Activated naive CD8-positive, alpha-beta T cell treated with anti-CD3 and anti-CD28 coated beads, Interleukin-2, amount 10 ng/mL, durations not matched to agents 7 days and 5 days (primary cell): ENCODE measurements around the gene CFAP44. TPM values are rescaled to one million over a fixed set of nuclear protein-coding genes. Genes with fewer than 3 reads are reported as not detected.
A peak's percentile ranks its signal among the peaks of the same experiment; 100 is the strongest.
"Not testable (repeated sequence)": the region's sequence is repeated elsewhere in the genome, so short reads cannot be mapped to it uniquely, and the experiment has no call there.

ENCODE experiments used
- ATAC-seq: fragments of 150-1000 bp; cut with Tn5 transposase; one replicate; pipeline ENCODE4 v1.10.0; 2021; ENCODE audit warnings: low read depth, moderate library complexity
- POLR2A ChIA-PET: fragments of 350-600 bp; sonication (Branson Sonifier 250); formaldehyde crosslinking; loops from one replicate; lab custom pipeline; 2021; ENCODE audit warnings: antibody characterized with exemption; lab: Charles Lee
- DNase-seq: peaks from one replicate; pipeline ENCODE4 v3.0.0; 2021
- H3K27ac Mint-ChIP-seq: one replicate; pipeline ENCODE4 v1.8.0; 2022; ENCODE audit warnings: mild to moderate bottlenecking, mixed read lengths
- H3K27me3 Mint-ChIP-seq: one replicate; pipeline ENCODE4 v1.8.0; 2022; ENCODE audit warnings: mild to moderate bottlenecking, moderate library complexity, mixed read lengths
- H3K36me3 Mint-ChIP-seq: one replicate; pipeline ENCODE4 v1.8.0; 2021; ENCODE audit warnings: mild to moderate bottlenecking, mixed read lengths
- H3K4me1 Mint-ChIP-seq: one replicate; pipeline ENCODE4 v1.8.0; 2021; ENCODE audit warnings: mixed read lengths
- H3K4me3 Mint-ChIP-seq: one replicate; pipeline ENCODE4 v1.8.0; 2022; ENCODE audit warnings: mild to moderate bottlenecking, moderate library complexity, mixed read lengths
- H3K9me3 Mint-ChIP-seq: one replicate; pipeline ENCODE4 v1.8.0; 2021; ENCODE audit warnings: mixed read lengths
- total RNA-seq, 2 experiments: library from RNA; stranded (reverse); gene quantifications; one replicate each; pipeline ENCODE4 v1.2.3, GENCODE V29; 2021

Gene CFAP44, protein sequence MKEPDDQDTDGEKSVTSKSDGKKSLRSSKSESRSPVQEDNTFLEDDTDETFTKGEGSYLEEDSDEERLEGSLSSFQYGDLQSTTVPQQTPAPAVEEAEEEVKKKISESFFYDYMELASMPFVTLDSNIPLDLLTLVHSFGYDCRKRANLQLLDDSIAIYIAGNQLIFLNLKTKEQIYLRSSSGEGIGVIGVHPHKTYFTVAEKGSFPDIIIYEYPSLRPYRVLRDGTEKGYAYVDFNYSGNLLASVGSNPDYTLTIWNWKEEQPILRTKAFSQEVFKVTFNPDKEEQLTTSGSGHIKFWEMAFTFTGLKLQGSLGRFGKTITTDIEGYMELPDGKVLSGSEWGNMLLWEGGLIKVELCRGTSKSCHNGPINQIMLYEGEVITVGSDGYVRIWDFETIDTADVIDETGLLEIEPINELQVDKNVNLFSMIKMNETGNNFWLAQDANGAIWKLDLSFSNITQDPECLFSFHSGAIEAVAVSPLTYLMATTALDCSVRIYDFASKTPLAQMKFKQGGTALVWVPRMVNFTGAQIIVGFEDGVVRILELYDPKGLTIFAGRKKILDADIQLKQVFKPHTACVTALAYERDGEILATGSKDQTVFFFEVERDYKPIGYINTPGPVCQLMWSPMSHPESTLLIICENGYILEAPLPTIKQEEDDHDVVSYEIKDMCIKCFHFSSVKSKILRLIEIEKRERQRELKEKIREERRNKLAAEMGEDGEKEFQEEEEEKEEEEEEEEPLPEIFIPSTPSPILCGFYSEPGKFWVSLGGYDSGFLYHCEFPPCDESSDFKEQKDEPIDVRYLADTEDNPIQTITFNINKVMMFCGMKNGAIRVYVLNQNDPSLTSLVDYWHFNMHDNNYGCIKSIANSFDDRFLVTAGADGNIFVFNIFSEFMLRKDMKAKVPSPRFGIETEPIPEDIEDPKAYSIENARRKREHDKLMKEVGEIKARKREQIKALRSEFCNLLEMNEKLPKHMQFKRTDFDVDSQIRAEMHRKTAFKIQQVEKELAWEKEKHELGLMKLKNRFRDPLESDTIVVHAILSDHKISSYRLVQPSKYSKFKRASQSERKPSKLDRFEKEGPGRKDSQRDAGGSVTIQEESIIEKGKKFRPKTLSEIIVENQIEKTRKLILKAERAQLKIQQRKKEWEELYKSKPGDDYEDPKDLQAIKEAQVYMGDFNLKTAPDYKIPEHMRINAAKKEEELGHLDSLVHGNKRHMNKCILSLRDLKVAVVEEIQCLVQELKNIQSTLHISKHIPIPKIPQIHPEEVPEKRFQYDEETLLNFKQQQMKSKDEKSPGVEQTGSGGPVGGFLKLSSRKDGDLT (N-terminal part only)
- 10 to 100 TPM in 1 of 2 experiments, 1 to 10 TPM in 1; 9.3 to 10.7 TPM for total RNA-seq

DNA sequence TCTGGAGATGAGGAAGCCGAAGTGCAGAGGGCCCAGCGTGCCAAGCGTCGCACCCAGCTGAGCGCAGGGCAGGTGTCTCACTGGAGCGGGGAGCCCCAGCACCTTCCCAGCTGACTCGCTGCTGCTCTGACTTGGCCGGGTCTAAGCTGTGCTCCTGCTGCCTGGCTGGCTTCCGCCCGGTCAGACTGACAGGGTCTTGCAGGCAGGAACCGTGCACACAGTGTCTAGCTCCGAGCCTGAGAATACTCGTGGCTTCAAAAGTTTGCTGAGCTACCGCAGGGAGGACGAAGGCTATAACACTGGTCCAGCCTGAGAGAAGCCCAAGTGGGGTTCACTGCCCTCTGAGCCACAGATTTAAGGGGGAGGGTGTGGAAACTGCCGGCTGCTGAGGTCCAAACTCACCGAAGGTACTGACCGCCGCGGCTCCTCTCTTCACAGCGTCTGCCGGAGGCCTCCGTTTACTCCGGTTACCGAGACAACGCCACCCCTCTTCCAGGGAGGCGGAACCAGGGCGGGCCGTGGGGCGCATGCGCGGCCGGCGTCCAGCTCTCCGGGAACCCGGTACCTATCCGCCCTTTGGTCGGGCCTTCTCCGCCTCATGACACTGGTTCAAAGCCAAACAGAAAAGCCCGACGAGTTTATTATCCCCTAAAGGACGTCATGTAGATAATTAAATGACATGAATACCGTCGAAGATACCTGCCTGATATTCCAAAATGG, at the start of gene CFAP44:
CFAP44 (minus strand) TSS at position 443 of the 720 bp plus-strand sequence. CDS start 7,829 bp downstream, outside the sequence.
- Mint-ChIP-seq H3K4me3 (peak within 1 kb of the TSS; percentile 53), H3K36me3 (peaks cover 10% of the 10 kb centered on the region), H3K27me3 (no peaks in the 10 kb centered on the region), H3K9me3 (no peaks in the 10 kb centered on the region), H3K27ac (peak within 1 kb of the TSS; percentile 10), H3K4me1 (no peaks in the 10 kb centered on the region)
- DNase-seq (peak; percentile 73), ATAC-seq (peak; percentile 90)
- POLR2A ChIA-PET, result no interaction called here

DNA sequence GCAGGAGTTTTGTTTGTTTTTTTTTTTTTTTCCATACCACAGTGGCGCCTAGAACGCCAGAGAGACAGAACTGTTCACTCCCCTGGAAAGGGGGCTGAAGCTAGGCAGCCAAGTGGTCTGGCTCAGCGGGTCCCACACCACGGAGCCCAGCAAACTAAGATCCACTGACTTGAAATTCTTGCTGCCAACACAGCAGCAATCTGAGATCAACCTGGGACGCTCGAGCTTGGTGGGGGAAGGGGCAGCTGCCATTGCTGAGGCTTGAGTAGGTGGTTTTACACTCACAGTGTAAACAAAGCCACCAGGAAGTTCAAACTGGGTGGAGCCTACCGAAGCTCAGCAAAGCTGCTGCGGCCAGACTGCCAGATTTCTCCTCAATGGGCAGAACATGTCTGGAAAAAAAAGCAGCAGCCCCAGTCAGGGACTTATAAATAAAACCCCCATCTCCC, 43.9 kb upstream of the CFAP44 start:
- H3K27ac Mint-ChIP-seq, result no peak overlapping the region
- POLR2A ChIA-PET, result no interaction called here
- H3K4me1 Mint-ChIP-seq, result peaks cover 2% of the 10 kb centered on the region
- no peaks in the 10 kb centered on the region for H3K9me3 Mint-ChIP-seq
- DNase-seq (peak; percentile 28), ATAC-seq (no peak)
- H3K36me3 Mint-ChIP-seq, result peaks cover 24% of the 10 kb centered on the region
- no peaks in the 10 kb centered on the region for H3K27me3 Mint-ChIP-seq
- peak overlapping the region; percentile 10 for H3K4me3 Mint-ChIP-seq

DNA sequence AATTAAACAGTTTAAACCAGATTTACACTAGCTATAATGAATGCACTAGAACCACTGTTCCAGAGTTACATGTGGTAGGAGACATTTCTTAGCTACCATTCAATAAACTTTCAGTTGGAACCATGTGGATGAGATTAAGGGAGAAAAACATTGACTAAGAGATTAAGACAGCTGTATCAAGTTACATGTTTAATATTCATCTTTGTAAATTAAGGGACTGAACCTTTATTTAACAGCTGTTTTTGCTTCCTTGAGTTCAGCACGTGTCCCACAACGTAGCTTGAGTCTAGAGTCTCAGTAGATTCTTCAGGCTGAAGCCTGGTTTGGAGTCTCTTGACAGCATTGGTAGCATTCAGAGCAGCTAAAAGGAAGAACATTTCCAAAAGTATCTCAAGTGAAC, 27.2 kb upstream of the CFAP44 start:
- Mint-ChIP-seq H3K27ac (no peak overlapping the region), H3K4me3 (no peak overlapping the region), H3K36me3 (peaks cover 43% of the 10 kb centered on the region), H3K9me3 (peaks cover 1% of the 10 kb centered on the region), H3K4me1 (no peaks in the 10 kb centered on the region), H3K27me3 (no peaks in the 10 kb centered on the region)
- no peak for ATAC-seq
- DNase-seq, result no peak
- POLR2A ChIA-PET, result no interaction called here

DNA sequence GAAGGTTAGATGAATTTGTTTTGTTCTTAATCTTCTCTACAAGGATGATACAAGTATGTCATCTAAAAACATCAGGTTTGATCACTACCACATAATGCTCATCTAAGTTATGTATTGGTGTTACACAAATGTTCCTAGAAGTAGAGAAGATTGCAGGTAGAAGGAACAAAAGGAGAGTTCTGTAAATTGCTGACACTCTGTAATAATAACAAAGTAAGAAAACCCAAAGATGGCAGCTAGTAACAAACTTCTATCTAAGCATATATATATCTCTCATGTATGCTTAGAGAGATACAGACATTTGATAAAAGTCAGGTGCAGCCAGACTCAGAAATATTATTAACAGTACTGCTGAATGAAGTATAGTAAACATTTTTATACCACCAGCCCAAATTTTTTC, 20.2 kb upstream of the CFAP44 start:
- Mint-ChIP-seq H3K27me3 (no peaks in the 10 kb centered on the region), H3K4me1 (no peaks in the 10 kb centered on the region), H3K4me3 (no peak overlapping the region), H3K27ac (no peak overlapping the region), H3K9me3 (peaks cover 6% of the 10 kb centered on the region), H3K36me3 (peaks cover 59% of the 10 kb centered on the region)
- no peak for DNase-seq
- POLR2A ChIA-PET, result no interaction called here
- no peak for ATAC-seq

DNA sequence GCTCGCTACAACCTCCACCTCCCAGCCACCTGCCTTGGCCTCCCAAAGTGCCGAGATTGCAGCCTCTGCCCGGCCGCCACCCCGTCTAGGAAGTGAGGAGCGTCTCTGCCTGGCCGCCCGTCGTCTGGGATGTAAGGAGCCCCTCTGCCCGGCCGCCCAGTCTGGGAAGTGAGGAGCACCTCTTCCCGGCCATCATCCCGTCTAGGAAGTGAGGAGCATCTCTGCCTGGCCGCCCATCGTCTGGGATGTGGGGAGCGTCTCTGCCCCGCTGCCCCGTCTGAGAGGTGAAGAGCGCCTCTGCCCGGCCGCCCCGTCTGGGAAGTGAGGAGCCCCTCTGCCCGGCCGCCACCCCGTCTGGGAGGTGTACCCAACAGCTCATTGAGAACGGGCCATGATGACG, 17.3 kb upstream of the CFAP44 start:
- peaks cover 54% of the 10 kb centered on the region for H3K36me3 Mint-ChIP-seq
- POLR2A ChIA-PET, H3K27ac Mint-ChIP-seq, H3K4me1 Mint-ChIP-seq, DNase-seq, ATAC-seq, H3K9me3 Mint-ChIP-seq, H3K4me3 Mint-ChIP-seq, H3K27me3 Mint-ChIP-seq: not testable (repeated sequence)

DNA sequence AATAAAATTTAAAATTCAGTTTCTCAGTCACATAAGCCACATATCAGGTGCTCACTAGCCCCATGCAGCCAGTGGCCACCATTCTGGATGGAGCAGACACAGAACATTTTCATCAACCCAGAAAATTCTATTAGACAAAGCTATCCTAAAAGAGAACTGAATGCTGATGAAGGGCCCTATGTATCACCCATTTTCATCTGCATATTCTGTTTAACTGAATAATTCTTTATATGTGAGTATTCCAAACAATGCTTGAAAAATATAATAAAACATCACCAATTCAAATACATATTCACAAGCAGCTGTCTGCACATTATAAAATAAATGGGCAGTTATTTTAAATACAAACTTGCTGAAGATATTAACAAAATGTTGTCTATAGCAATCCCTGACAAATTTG, 14.2 kb upstream of the CFAP44 start:
- Mint-ChIP-seq H3K27ac (no peak overlapping the region), H3K4me1 (peaks cover 2% of the 10 kb centered on the region), H3K36me3 (peaks cover 47% of the 10 kb centered on the region), H3K27me3 (no peaks in the 10 kb centered on the region), H3K9me3 (no peaks in the 10 kb centered on the region), H3K4me3 (no peak overlapping the region)
- POLR2A ChIA-PET, result no interaction called here
- DNase-seq, result no peak
- no peak for ATAC-seq

DNA sequence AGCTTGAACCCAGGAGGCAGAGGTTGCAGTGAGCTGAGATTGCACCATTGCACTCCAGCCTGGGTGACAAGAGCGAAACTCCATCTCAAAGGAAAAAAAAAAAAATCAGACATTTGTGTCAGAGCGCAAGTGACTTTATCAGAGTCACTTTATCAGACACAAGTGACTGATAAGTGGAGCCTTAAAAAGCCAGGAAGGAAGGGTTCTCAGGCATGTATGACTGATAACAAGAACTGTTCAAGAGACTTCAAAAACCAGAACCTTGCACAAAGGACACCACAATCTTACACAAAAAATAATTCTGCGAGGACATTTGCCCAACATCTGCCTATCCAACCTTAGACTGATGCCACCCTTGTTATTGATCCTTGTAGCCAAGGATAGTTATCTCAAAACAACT, 13.3 kb upstream of the CFAP44 start:
- POLR2A ChIA-PET, result no interaction called here
- peaks cover 40% of the 10 kb centered on the region for H3K36me3 Mint-ChIP-seq
- ATAC-seq, result no peak
- H3K27me3 Mint-ChIP-seq, result no peaks in the 10 kb centered on the region
- no peak for DNase-seq
- H3K9me3 Mint-ChIP-seq, result no peaks in the 10 kb centered on the region
- no peak overlapping the region for H3K27ac Mint-ChIP-seq
- no peak overlapping the region for H3K4me3 Mint-ChIP-seq
- H3K4me1 Mint-ChIP-seq, result peaks cover 2% of the 10 kb centered on the region

DNA sequence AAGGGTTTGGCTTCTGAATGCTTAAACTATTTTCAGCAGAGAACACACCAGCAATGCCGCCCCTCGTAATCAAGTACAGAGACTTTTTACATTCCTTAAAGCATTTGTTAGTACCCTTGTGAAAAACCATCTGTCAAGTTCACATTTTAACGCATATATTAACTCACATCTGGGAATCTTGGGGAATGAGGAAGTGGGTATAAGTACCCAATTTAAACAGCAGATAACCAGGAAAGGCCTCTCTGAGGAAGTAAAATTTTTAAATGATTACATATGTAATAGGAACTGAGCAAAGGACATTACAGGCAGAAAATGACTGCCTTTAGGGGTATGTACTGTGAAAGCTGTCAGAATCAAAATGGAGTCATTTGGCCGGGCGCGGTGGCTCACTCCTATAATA, 12.8 kb upstream of the CFAP44 start:
- POLR2A ChIA-PET, result no interaction called here
- ATAC-seq (no peak), DNase-seq (no peak)
- Mint-ChIP-seq H3K27me3 (no peaks in the 10 kb centered on the region), H3K4me1 (peaks cover 2% of the 10 kb centered on the region), H3K27ac (no peak overlapping the region), H3K9me3 (no peaks in the 10 kb centered on the region), H3K4me3 (no peak overlapping the region), H3K36me3 (peaks cover 35% of the 10 kb centered on the region)

DNA sequence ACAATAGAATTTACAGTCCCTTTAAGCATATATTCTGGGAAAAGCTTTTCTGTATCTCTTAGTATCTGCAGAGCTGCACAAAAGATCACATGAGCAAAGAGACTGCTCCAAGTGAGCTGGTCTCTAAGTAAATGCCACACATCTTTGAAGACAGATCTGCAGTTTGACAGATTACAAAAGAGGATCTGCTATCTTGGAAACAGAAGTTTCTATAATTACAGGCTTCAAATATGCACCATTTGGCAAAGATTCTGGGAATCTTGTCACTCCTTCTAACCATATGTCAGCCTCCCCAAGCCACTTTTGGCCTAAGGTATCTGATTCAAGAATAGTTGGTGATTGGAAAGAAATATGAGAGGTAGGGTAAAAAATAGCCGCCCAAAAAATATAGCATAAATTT, 9.6 kb upstream of the CFAP44 start:
- H3K27me3 Mint-ChIP-seq, result no peaks in the 10 kb centered on the region
- POLR2A ChIA-PET, result no interaction called here
- peaks cover 2% of the 10 kb centered on the region for H3K4me1 Mint-ChIP-seq
- H3K9me3 Mint-ChIP-seq, result no peaks in the 10 kb centered on the region
- DNase-seq, result no peak
- no peak overlapping the region for H3K4me3 Mint-ChIP-seq
- no peak for ATAC-seq
- no peak overlapping the region for H3K27ac Mint-ChIP-seq
- peaks cover 29% of the 10 kb centered on the region for H3K36me3 Mint-ChIP-seq

DNA sequence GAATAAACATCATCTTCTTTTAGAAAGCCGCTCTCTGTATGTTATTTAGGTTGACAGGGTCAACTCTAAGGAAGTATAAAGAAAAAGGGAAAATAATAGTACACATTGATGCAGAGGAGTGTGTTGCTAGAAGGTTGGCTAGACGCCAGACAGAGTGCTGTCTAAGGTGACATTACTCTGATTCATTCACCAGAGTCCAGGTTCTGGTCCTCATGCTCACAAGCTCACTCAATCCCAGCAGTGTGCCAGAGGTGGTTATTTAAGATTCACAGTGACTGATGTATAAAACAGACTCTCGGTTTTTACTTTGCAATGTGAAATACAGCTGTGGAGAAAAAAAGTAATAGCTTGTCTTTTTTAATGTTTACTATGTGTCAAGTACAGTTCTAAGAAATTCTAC, 1.7 kb downstream of the CFAP44 start:
- Mint-ChIP-seq H3K27ac (no peak overlapping the region), H3K4me3 (no peak overlapping the region), H3K36me3 (peaks cover 7% of the 10 kb centered on the region), H3K27me3 (no peaks in the 10 kb centered on the region), H3K9me3 (no peaks in the 10 kb centered on the region), H3K4me1 (no peaks in the 10 kb centered on the region)
- ATAC-seq (no peak), DNase-seq (no peak)
- POLR2A ChIA-PET, result no interaction called here

DNA sequence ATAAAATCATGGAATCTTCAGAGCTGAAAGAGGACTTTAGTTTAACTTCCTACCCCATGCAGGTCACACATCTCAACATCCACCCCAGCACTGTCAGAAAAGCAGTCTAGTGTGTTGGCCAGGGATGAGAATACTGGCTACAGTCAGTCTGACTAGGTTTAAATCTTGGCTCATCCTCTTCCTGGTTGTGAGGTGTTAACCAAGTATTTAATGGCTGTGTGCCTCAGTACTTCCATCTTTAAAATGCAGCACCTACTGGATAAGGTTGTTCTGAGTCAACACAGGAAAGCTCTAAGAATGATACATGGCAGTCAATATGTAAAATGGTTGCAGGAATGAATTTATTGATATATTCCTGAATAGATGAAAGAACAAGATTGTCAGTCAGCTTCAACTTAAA, 3.1 kb downstream of the CFAP44 start:
- POLR2A ChIA-PET, result no interaction called here
- H3K4me1 Mint-ChIP-seq, result no peaks in the 10 kb centered on the region
- H3K9me3 Mint-ChIP-seq, result no peaks in the 10 kb centered on the region
- peaks cover 5% of the 10 kb centered on the region for H3K36me3 Mint-ChIP-seq
- H3K4me3 Mint-ChIP-seq, result no peak overlapping the region
- no peak overlapping the region for H3K27ac Mint-ChIP-seq
- no peak for DNase-seq
- no peak for ATAC-seq
- H3K27me3 Mint-ChIP-seq, result no peaks in the 10 kb centered on the region

DNA sequence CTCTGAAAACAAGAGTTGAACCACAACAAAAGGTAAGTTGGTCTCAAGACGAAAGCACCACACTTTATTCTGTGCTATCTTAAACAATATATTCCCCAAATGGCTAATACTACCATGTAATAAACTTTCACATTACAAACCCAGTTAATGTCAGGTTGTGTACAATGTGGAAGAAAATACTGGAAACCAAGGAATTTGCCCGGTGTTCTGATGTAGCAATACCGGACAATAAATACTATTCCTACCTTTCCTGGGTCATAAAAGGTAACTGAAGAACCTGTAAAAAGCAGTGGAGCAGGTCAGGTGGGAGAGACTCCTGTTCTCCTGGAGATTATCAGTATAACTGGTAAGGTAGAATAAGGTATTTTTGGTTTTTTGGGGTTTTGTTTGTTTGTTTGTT, 3.9 kb downstream of the CFAP44 start:
- Mint-ChIP-seq H3K9me3 (no peaks in the 10 kb centered on the region), H3K4me1 (no peaks in the 10 kb centered on the region), H3K36me3 (peaks cover 5% of the 10 kb centered on the region), H3K27ac (no peak overlapping the region), H3K4me3 (no peak overlapping the region), H3K27me3 (no peaks in the 10 kb centered on the region)
- ATAC-seq (no peak), DNase-seq (no peak)
- POLR2A ChIA-PET, result no interaction called here
